ENCODE measurements around the gene DNASE1L1. TPM values are rescaled to one million over a fixed set of nuclear protein-coding genes. Genes with fewer than 3 reads are reported as not detected.

The DNASE1L1 gene
- polyA plus RNA-seq, 1 donor from 2014 or later = 9.2 TPM

GRCh38 chrX:154358011-154358410, 51.0 kb downstream of the DNASE1L1 start:
- no peaks in the 10 kb centered on the region for H3K79me2 ChIP-seq (replicated peaks; ENCODE audit: insufficient read depth, low read length)
- no peak overlapping the region for H3K9ac ChIP-seq (ENCODE audit: low read length)
- no peaks in the 10 kb centered on the region for H4K20me1 ChIP-seq (ENCODE audit: insufficient read depth)
- H3K36me3 ChIP-seq (ENCODE audit: insufficient read depth, low read length) = no peaks in the 10 kb centered on the region
- H3K27ac ChIP-seq (ENCODE audit: low read length) = no peak overlapping the region
- TF ChIP-seq RAD21 (conservative IDR thresholded peaks at IDR 0.05) (no peak), EP300 (conservative IDR thresholded peaks at IDR 0.05; ENCODE audit: poor library complexity, severe bottlenecking) (no peak), MXI1 (conservative IDR thresholded peaks at IDR 0.05; ENCODE audit: poor library complexity, severe bottlenecking) (no peak), REST (IDR thresholded peaks at IDR 0.05; ENCODE audit: borderline replicate concordance) (no peak), CTCF (IDR thresholded peaks at IDR 0.05; ENCODE audit: poor library complexity, severe bottlenecking) (no peak), TAF1 (IDR thresholded peaks at IDR 0.05; ENCODE audit: low read depth) (no peak), POLR2AphosphoS5 (IDR thresholded peaks at IDR 0.05) (no peak), EZH2 (IDR thresholded peaks at IDR 0.05; ENCODE audit: borderline replicate concordance, insufficient read depth, low read length, poor library complexity, severe bottlenecking) (no peak)
- H3K27me3 ChIP-seq (ENCODE audit: insufficient read depth, low read depth, low read length) = no peaks in the 10 kb centered on the region
- no peak overlapping the region for H2AFZ ChIP-seq (ENCODE audit: low read depth, low read length)
- H3K9me2 ChIP-seq (ENCODE audit: insufficient read depth, low read length) = no peaks in the 10 kb centered on the region
- H3K4me3 ChIP-seq (ENCODE audit: low read length) = no peak overlapping the region
- no peaks in the 10 kb centered on the region for H3F3A ChIP-seq (ENCODE audit: insufficient read depth, low read length, poor library complexity, severe bottlenecking)
- H3K4me2 ChIP-seq (ENCODE audit: low read length) = no peak overlapping the region
- no peaks in the 10 kb centered on the region for H3K9me3 ChIP-seq (ENCODE audit: low read length)

- H3K27me3 ChIP-seq (ENCODE audit: insufficient read depth, low read depth, low read length) = no peaks in the 10 kb centered on the region
- no peaks in the 10 kb centered on the region for H3K36me3 ChIP-seq (ENCODE audit: insufficient read depth, low read length)
- no peaks in the 10 kb centered on the region for H4K20me1 ChIP-seq (ENCODE audit: insufficient read depth)
- no peak overlapping the region for H3K9ac ChIP-seq (ENCODE audit: low read length)
- H3K79me2 ChIP-seq (replicated peaks; ENCODE audit: insufficient read depth, low read length) = no peaks in the 10 kb centered on the region
- no peak overlapping the region for H2AFZ ChIP-seq (ENCODE audit: low read depth, low read length)
- TF ChIP-seq EZH2 (IDR thresholded peaks at IDR 0.05; ENCODE audit: borderline replicate concordance, insufficient read depth, low read length, poor library complexity, severe bottlenecking) = no peak
- no peak for TF ChIP-seq CTCF (IDR thresholded peaks at IDR 0.05; ENCODE audit: poor library complexity, severe bottlenecking)
- no peak for TF ChIP-seq REST (IDR thresholded peaks at IDR 0.05; ENCODE audit: borderline replicate concordance)
- no peak for TF ChIP-seq TAF1 (IDR thresholded peaks at IDR 0.05; ENCODE audit: low read depth)
- TF ChIP-seq EP300 (conservative IDR thresholded peaks at IDR 0.05; ENCODE audit: poor library complexity, severe bottlenecking) = no peak
- TF ChIP-seq SMC3 (conservative IDR thresholded peaks at IDR 0.05; ENCODE audit: poor library complexity) = no peak
- no peak for TF ChIP-seq RAD21 (conservative IDR thresholded peaks at IDR 0.05)
- no peak for TF ChIP-seq MXI1 (conservative IDR thresholded peaks at IDR 0.05; ENCODE audit: poor library complexity, severe bottlenecking)
- TF ChIP-seq POLR2AphosphoS5 (IDR thresholded peaks at IDR 0.05) = no peak
- no peak overlapping the region for H3K27ac ChIP-seq (ENCODE audit: low read length)
- H3K9me2 ChIP-seq (ENCODE audit: insufficient read depth, low read length) = no peaks in the 10 kb centered on the region
- no peak overlapping the region for H3K4me2 ChIP-seq (ENCODE audit: low read length)
- no peaks in the 10 kb centered on the region for H3K9me3 ChIP-seq (ENCODE audit: low read length)
- no peak overlapping the region for H3K4me3 ChIP-seq (ENCODE audit: low read length)
- H3F3A ChIP-seq (ENCODE audit: insufficient read depth, low read length, poor library complexity, severe bottlenecking) = no peaks in the 10 kb centered on the region
Observed at GRCh38 chrX:154357205-154357604, 51.8 kb downstream of the DNASE1L1 start.

Measured in neural cell (in vitro differentiated cells).